Kidney epithelial cell (primary cell): ENCODE measurements around the gene CD34. TPM values are rescaled to one million over a fixed set of nuclear protein-coding genes. Genes with fewer than 3 reads are reported as not detected.

ENCODE experiments used
- DNase-seq: peaks from one replicate; pipeline ENCODE4 v3.0.0-alpha.2; 2010; ENCODE audit warnings: low read depth
- H3K27me3 ChIP-seq: 2 replicates; pipeline ENCODE4 v1.6.0; 2011; ENCODE audit warnings: low read length; ENCODE audit not compliant: control insufficient read depth, insufficient read depth
- H3K36me3 ChIP-seq: 2 replicates; pipeline ENCODE4 v1.5.1; 2011; ENCODE audit warnings: low read length; ENCODE audit not compliant: control insufficient read depth, insufficient read depth
- H3K4me3 ChIP-seq: 2 replicates; pipeline ENCODE4 v1.5.1; 2011; ENCODE audit warnings: low read depth, mild to moderate bottlenecking, control low read depth, low read length
- CTCF ChIP-seq: IDR thresholded peaks from 2 replicates; pipeline ENCODE4 v1.5.1; 2011; ENCODE audit warnings: mild to moderate bottlenecking, moderate library complexity, low read length, control low read depth, inconsistent platforms; ENCODE audit not compliant: insufficient read depth, poor library complexity, severe bottlenecking
- total RNA-seq: library from RNA; depleted of rRNA; stranded (reverse); fragments of >200 nt; gene quantifications from 2 replicates; pipeline ENCODE4 v1.2.3, GENCODE V29; 2015

Gene CD34
- total RNA-seq, 1 donor from 2014 or later, result 0.04 TPM

DNA sequence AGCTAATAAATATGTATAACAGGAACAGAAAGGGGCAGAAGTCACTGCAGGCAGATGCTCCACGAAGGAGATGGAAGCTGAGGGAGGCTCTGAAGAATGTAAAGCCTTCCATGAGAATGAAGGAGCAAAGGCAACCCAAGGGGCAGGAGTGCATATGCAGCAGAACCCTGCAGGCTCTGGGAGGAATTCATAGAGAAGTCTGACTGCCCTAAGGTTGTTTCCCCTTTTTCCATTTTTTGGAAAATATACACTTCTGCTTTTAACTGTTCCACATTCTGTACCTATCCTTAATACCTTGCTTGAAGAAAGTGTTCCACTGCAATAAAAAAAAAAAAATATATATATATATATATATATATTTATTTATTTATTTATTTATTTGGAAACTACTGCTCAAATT lies 69.6 kb downstream of the CD34 start:
- no peak for TF ChIP-seq CTCF
- Histone ChIP-seq H3K27me3 (no peaks in the 10 kb centered on the region), H3K36me3 (no peaks in the 10 kb centered on the region), H3K4me3 (no peak overlapping the region)
- DNase-seq, result no peak

DNA sequence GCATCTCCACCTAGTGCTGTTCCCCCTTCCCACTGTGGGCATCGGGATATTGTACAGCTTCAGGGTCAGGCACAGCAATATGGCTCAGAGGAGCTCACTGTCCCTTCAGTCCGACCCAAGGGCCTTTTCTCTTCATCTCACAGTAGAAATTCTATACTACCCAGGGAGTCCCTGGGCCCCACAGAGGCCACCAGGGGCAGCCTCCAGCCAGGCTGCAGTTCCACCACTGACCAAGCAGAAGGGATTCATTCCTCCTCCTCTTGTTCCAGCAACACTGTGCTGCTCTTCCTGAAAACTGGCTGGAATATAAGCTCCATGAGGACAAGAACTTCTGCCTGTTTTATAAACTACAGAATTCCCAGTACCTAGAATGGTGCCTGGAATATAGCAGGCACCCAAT lies 70.5 kb downstream of the CD34 start:
- DNase-seq, result no peak
- TF ChIP-seq CTCF, result peak; percentile 2
- Histone ChIP-seq H3K36me3 (no peaks in the 10 kb centered on the region), H3K4me3 (no peak overlapping the region), H3K27me3 (no peaks in the 10 kb centered on the region)

GRCh38 chr1:207839083-207839413 lies 71.9 kb downstream of the CD34 start:
- no peak overlapping the region for H3K4me3 ChIP-seq

DNA sequence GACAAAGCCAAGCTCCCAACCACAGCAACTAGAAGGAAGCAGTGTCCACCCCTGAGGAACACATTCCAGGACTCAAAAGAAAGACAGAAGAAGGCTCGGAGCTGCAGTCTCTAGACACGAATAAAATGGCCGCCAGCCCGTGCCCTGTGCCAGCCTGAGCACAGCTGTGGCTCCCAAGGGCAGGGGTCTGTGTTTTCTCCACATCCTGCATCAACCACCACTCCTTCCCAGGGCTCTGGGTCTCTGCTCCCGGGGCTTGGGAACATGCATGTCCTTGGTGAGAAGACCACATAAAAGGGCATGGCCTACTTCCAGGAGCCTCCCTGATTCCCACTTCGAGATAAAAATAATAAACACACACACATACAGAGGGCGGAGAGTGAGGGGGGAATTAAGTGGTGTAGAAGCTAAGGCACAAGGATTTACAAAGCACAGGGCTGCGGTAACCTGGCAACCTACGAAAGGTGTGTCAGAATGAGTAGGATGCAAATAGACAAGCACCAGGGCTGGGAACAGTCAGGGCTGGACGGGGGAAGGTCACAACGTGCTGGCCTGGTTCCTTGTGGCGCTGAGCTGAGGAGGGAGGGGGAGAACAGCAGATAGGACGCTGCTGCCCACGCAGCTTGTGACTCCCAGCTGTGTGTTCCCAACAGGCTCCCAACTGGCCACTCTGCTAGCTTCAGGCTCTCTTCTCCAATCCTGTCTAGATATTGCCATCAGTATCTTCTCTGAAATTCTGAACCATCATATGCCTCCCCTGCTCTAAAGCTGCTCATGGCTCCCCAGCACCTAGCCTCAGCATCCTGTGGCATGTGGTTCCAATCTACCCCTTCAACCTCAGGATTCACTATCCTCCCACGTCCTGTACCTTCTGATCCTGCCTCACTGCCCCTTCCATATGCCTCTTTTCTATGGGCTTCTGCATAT lies 72.5 kb downstream of the CD34 start:
- no peaks in the 10 kb centered on the region for H3K27me3 ChIP-seq
- DNase-seq, result no peak
- no peak overlapping the region for H3K4me3 ChIP-seq
- H3K36me3 ChIP-seq, result no peaks in the 10 kb centered on the region
- TF ChIP-seq CTCF, result no peak

More at GRCh38 chr1:207839083-207839413, 71.9 kb downstream of the CD34 start:
- no peaks in the 10 kb centered on the region for H3K36me3 ChIP-seq
- H3K27me3 ChIP-seq, result no peaks in the 10 kb centered on the region
- DNase-seq, result no peak
- TF ChIP-seq CTCF, result no peak

DNA sequence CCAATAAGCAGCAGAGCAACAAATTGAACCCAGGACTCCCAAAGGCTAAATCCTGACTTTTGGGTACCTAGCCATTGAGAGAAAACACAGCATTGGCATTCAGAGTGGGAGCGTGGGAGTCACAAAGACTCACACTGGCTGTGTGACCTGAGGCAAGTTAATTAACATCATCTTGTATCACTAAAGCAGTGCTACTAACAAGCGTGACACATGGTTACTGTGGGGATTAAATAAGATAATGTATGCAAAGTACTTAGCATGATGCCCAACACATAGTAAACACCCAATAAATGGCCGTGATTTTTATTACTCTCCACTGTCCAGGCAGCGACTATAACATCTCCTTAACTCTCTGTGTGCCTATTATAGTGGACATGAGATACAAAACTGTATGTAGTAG lies 73.3 kb downstream of the CD34 start:
- Histone ChIP-seq H3K36me3 (no peaks in the 10 kb centered on the region), H3K27me3 (no peaks in the 10 kb centered on the region), H3K4me3 (no peak overlapping the region)
- no peak for TF ChIP-seq CTCF
- no peak for DNase-seq

DNA sequence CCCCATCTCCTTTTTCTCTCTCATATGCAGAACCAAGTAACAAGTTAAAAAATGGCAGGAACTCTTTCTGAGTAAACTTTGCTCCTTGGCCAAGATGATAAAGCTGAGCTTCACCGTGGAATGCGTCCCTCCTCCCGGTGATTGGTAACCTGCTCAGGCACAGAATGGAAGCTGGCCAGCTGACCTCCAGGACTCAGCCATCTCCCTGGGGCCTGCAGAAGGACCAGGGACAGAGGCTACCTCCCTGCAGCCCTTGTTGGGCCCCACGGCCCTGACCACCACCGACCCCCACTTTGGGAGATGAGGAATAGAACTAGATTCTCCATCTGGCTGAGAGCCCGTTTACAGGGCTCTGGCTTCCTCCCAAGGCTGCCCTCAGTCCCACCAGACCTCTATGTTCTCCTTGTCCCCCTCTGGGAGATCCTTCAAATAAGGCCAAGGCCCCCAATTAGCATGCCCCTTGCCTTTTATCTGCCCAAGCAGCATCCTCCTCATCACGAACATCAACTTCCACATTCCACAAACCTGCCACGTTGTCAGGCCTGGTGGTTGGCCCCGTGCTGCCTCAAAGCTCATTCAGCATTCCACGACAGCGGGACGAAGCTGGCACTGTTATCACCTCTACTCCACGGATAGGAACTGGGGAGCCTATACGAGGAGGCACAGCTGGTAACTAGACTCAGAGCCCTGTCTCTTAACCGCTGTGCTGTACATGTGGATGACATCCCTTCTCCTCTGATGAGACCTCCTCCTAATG lies 74.2 kb downstream of the CD34 start:
- Histone ChIP-seq H3K36me3 (no peaks in the 10 kb centered on the region), H3K4me3 (no peak overlapping the region), H3K27me3 (no peaks in the 10 kb centered on the region)
- DNase-seq, result no peak
- TF ChIP-seq CTCF, result no peak
